HG02885 (cell line): Measurements from ENCODE around the gene RAG1.
A peak's percentile ranks its signal among the peaks of the same experiment; 100 is the strongest.

Experiments used
- ATAC-seq: cut with Tn5 transposase; IDR thresholded peaks from one replicate; pipeline ENCODE4 v1.9.1; 2021; ENCODE audit warnings: mild to moderate bottlenecking; ENCODE audit not compliant: unreplicated experiment, poor library complexity

RAG1 gene

GRCh38 chr11:36622431-36623136 lies 54.8 kb downstream of the RAG1 start:
- ATAC-seq = peak; percentile 80

- no peak for ATAC-seq
Measured at GRCh38 chr11:36623494-36623893, 55.7 kb downstream of the RAG1 start.

GRCh38 chr11:36627006-36627405 lies 59.2 kb downstream of the RAG1 start:
- no peak for ATAC-seq

- ATAC-seq = no peak
Measured at GRCh38 chr11:36627471-36627870, 59.7 kb downstream of the RAG1 start.

GRCh38 chr11:36628141-36628540 lies 60.3 kb downstream of the RAG1 start:
- no peak for ATAC-seq

- no peak for ATAC-seq
Measured at GRCh38 chr11:36628765-36629244, 61.0 kb downstream of the RAG1 start.
